SK-N-SH treated with all-trans-retinoic acid at 6 μM for 48 hours (cell line): ENCODE data around the gene FRYL.

Experiments
- ATAC-seq: fragments of 200-7000 bp; cut with Tn5 transposase; 3 replicates; pipeline ENCODE4 v1.9.1; 2020; ENCODE audit warnings: mild to moderate bottlenecking, moderate library complexity
- ARNTL ChIP-seq: fragments of 450-650 bp; formaldehyde crosslinking; IDR thresholded peaks from 2 replicates; pipeline ENCODE4 v1.5.0; 2020; ENCODE audit warnings: low read depth, mild to moderate bottlenecking, moderate library complexity, borderline replicate concordance
- BACH2 ChIP-seq: fragments of 250-450 bp; sonication (Bioruptor Pico); IDR thresholded peaks from 2 replicates; pipeline ENCODE4 v1.9.0; 2021; ENCODE audit warnings: mild to moderate bottlenecking, borderline replicate concordance
- CSDC2 ChIP-seq: fragments of 250-450 bp; sonication (Bioruptor Pico); IDR thresholded peaks from 2 replicates; pipeline ENCODE4 v1.5.0; 2020; ENCODE audit warnings: mild to moderate bottlenecking, moderate library complexity
- ESRRG ChIP-seq: fragments of 250-450 bp; sonication (Bioruptor Pico); IDR thresholded peaks from 2 replicates; pipeline ENCODE4 v1.6.1; 2021; ENCODE audit warnings: mild to moderate bottlenecking
- GLIS3 ChIP-seq: fragments of 250-450 bp; sonication (Bioruptor Pico); IDR thresholded peaks from 2 replicates; pipeline ENCODE4 v1.5.0; 2020; ENCODE audit warnings: mild to moderate bottlenecking, moderate library complexity
- ISL1 ChIP-seq: fragments of 250-450 bp; sonication (Bioruptor Pico); IDR thresholded peaks from 2 replicates; pipeline ENCODE4 v2.1.2; 2022; ENCODE audit warnings: mild to moderate bottlenecking, moderate library complexity
- PPARA ChIP-seq: fragments of 250-450 bp; sonication (Bioruptor Pico); IDR thresholded peaks from 2 replicates; pipeline ENCODE4 v1.5.0; 2020; ENCODE audit warnings: mild to moderate bottlenecking, borderline replicate concordance
- RARB ChIP-seq: fragments of 250-450 bp; sonication (Bioruptor Pico); IDR thresholded peaks from 2 replicates; pipeline ENCODE4 v1.8.0; 2021; ENCODE audit warnings: mild to moderate bottlenecking, moderate library complexity
- SNAI2 ChIP-seq: fragments of 250-450 bp; sonication (Bioruptor Pico); IDR thresholded peaks from 2 replicates; pipeline ENCODE4 v1.5.0; 2020; ENCODE audit warnings: mild to moderate bottlenecking, moderate library complexity
- TCF4 ChIP-seq: fragments of 250-450 bp; sonication (Bioruptor Pico); IDR thresholded peaks from 2 replicates; pipeline ENCODE4 v1.8.0; 2021; ENCODE audit warnings: mild to moderate bottlenecking, moderate library complexity, borderline replicate concordance
- ZC3H10 ChIP-seq: fragments of 250-450 bp; sonication (Bioruptor Pico); IDR thresholded peaks from 2 replicates; pipeline ENCODE4 v1.5.1; 2021; ENCODE audit warnings: mild to moderate bottlenecking, moderate library complexity
- ZFP3 ChIP-seq: fragments of 250-450 bp; sonication (Bioruptor Pico); IDR thresholded peaks from 2 replicates; pipeline ENCODE4 v1.5.0; 2020; ENCODE audit warnings: mild to moderate bottlenecking, moderate library complexity
- ZFP30 ChIP-seq: fragments of 450-650 bp; formaldehyde crosslinking; IDR thresholded peaks from 2 replicates; pipeline ENCODE4 v1.5.0; 2022; ENCODE audit warnings: mild to moderate bottlenecking, moderate library complexity
- ZNF565 ChIP-seq: fragments of 450-650 bp; formaldehyde crosslinking; conservative IDR thresholded peaks from 2 replicates; pipeline ENCODE4 v1.5.0; 2020; ENCODE audit warnings: low read depth, mild to moderate bottlenecking, moderate library complexity
- ZNF70 ChIP-seq: fragments of 450-650 bp; formaldehyde crosslinking; IDR thresholded peaks from 2 replicates; pipeline ENCODE4 v1.5.0; 2020; ENCODE audit warnings: mild to moderate bottlenecking, moderate library complexity
- ZNF8 ChIP-seq: fragments of 450-650 bp; formaldehyde crosslinking; IDR thresholded peaks from 2 replicates; pipeline ENCODE4 v1.5.0; 2020; ENCODE audit warnings: mild to moderate bottlenecking, moderate library complexity
- TF ChIP-seq, protein P1 (sequence below): fragments of 250-450 bp; sonication (Bioruptor Pico); IDR thresholded peaks from 2 replicates; pipeline ENCODE4 v1.8.0; 2020; ENCODE audit warnings: mild to moderate bottlenecking, moderate library complexity, borderline replicate concordance
- TF ChIP-seq, protein P2 (sequence below): fragments of 250-450 bp; sonication (Bioruptor Pico); IDR thresholded peaks from 2 replicates; pipeline ENCODE4 v1.8.0; 2021; ENCODE audit warnings: low read depth, mild to moderate bottlenecking, moderate library complexity, borderline replicate concordance
- TF ChIP-seq, protein P3 (sequence below): fragments of 250-450 bp; sonication (Bioruptor Pico); IDR thresholded peaks from 2 replicates; pipeline ENCODE4 v1.5.0; 2020; ENCODE audit warnings: mild to moderate bottlenecking, moderate library complexity
- TF ChIP-seq, protein P4 (sequence below): fragments of 250-450 bp; sonication (Bioruptor Pico); IDR thresholded peaks from 2 replicates; pipeline ENCODE4 v1.5.1; 2021; ENCODE audit warnings: mild to moderate bottlenecking, moderate library complexity

The FRYL gene

DNA sequence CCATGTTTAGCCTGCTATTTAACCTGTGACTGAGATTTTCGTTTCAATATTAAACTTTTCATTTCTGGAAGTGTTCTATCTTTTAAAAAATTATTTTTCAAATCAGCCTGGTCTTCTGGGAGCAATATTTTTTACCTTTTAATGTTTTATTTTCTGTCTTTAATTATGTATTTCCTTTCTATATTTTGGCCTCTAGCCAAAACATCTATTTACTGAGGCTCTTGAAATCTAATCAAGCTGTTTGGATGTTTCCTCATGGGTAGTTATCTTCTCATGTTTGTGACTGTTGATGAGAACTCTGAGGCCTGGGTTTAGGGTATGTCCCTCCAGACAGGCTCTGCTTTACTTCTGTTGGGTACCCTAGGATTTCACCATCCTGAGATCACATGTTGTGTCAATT lies 307.3 kb downstream of the FRYL start:
- TF ChIP-seq ZFP3 (CRISPR knock-in tag) (no peak), GLIS3 (CRISPR knock-in tag) (no peak), ARNTL (CRISPR knock-in tag) (no peak), ZNF8 (CRISPR knock-in tag) (no peak), SNAI2 (CRISPR knock-in tag) (no peak), BACH2 (CRISPR knock-in tag) (no peak), ZFP30 (CRISPR knock-in tag) (no peak), PPARA (CRISPR knock-in tag) (no peak), RARB (CRISPR knock-in tag) (no peak), ISL1 (no peak), ZC3H10 (CRISPR knock-in tag) (no peak)
- TF ChIP-seq, protein P1, sequence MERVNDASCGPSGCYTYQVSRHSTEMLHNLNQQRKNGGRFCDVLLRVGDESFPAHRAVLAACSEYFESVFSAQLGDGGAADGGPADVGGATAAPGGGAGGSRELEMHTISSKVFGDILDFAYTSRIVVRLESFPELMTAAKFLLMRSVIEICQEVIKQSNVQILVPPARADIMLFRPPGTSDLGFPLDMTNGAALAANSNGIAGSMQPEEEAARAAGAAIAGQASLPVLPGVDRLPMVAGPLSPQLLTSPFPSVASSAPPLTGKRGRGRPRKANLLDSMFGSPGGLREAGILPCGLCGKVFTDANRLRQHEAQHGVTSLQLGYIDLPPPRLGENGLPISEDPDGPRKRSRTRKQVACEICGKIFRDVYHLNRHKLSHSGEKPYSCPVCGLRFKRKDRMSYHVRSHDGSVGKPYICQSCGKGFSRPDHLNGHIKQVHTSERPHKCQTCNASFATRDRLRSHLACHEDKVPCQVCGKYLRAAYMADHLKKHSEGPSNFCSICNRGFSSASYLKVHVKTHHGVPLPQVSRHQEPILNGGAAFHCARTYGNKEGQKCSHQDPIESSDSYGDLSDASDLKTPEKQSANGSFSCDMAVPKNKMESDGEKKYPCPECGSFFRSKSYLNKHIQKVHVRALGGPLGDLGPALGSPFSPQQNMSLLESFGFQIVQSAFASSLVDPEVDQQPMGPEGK = no peak
- TF ChIP-seq, protein P2, sequence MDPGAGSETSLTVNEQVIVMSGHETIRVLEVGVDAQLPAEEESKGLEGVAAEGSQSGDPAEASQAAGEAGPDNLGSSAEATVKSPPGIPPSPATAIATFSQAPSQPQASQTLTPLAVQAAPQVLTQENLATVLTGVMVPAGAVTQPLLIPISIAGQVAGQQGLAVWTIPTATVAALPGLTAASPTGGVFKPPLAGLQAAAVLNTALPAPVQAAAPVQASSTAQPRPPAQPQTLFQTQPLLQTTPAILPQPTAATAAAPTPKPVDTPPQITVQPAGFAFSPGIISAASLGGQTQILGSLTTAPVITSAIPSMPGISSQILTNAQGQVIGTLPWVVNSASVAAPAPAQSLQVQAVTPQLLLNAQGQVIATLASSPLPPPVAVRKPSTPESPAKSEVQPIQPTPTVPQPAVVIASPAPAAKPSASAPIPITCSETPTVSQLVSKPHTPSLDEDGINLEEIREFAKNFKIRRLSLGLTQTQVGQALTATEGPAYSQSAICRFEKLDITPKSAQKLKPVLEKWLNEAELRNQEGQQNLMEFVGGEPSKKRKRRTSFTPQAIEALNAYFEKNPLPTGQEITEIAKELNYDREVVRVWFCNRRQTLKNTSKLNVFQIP (CRISPR knock-in tag) = no peak

DNA sequence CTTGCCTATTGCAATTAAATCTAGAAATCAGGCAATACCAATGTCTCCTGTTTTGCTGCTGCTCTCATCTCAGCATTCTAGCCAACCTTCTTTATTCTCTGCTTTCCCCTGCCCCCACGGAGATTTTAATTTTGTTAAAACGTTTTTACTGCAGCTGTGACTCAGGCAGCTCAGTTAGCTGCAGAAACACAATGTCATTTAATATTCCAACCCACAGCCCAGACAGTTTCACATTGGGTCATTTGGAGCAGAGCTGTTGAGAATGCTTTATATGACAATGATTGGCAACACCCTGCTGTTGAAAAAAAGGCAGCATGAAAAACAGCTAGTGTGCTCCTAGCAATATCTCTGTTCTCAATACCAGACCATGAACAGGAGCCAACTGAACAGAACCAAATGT lies 309.5 kb downstream of the FRYL start:
- peak; percentile 76 for ATAC-seq
- TF ChIP-seq ESRRG = no peak
- no peak for TF ChIP-seq TCF4 (CRISPR knock-in tag)
- TF ChIP-seq BACH2 (CRISPR knock-in tag) = no peak
- TF ChIP-seq GLIS3 (CRISPR knock-in tag) = no peak
- no peak for TF ChIP-seq RARB (CRISPR knock-in tag)
- TF ChIP-seq ZNF565 (CRISPR knock-in tag) = no peak
- no peak for TF ChIP-seq ZNF70 (CRISPR knock-in tag)
- TF ChIP-seq ZC3H10 (CRISPR knock-in tag) = no peak
- TF ChIP-seq PPARA (CRISPR knock-in tag) = no peak
- TF ChIP-seq, protein P3, sequence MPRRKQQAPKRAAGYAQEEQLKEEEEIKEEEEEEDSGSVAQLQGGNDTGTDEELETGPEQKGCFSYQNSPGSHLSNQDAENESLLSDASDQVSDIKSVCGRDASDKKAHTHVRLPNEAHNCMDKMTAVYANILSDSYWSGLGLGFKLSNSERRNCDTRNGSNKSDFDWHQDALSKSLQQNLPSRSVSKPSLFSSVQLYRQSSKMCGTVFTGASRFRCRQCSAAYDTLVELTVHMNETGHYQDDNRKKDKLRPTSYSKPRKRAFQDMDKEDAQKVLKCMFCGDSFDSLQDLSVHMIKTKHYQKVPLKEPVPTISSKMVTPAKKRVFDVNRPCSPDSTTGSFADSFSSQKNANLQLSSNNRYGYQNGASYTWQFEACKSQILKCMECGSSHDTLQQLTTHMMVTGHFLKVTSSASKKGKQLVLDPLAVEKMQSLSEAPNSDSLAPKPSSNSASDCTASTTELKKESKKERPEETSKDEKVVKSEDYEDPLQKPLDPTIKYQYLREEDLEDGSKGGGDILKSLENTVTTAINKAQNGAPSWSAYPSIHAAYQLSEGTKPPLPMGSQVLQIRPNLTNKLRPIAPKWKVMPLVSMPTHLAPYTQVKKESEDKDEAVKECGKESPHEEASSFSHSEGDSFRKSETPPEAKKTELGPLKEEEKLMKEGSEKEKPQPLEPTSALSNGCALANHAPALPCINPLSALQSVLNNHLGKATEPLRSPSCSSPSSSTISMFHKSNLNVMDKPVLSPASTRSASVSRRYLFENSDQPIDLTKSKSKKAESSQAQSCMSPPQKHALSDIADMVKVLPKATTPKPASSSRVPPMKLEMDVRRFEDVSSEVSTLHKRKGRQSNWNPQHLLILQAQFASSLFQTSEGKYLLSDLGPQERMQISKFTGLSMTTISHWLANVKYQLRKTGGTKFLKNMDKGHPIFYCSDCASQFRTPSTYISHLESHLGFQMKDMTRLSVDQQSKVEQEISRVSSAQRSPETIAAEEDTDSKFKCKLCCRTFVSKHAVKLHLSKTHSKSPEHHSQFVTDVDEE (CRISPR knock-in tag) = no peak
- TF ChIP-seq, protein P2 (CRISPR knock-in tag) = no peak
- no peak for TF ChIP-seq ZNF8 (CRISPR knock-in tag)
- no peak for TF ChIP-seq ZFP30 (CRISPR knock-in tag)

More for the DNA sequence above, 307.3 kb downstream of the FRYL start:
- ATAC-seq = no peak

DNA sequence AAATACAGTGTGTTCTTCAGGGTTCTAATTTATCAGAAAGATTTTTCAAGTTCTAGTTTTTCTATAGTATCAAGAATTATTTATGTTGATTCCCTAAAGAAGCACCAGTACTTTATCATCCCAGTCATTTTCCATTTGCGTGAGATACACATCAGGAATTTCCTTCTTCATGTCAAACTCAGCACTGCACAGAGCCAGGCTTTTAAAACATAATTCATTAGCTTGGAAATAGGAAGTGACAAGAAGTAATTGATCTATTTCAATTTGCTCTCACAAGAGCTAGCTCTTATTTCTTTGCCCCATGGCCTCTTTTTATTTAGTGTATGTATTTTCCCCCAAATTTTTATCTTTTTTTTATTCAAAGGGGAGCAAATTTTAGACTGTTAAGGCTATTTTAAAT lies 309.9 kb downstream of the FRYL start:
- ATAC-seq = peak; percentile 48
- TF ChIP-seq CSDC2 (no peak), ISL1 (peak; percentile 60)
- TF ChIP-seq, protein P4, sequence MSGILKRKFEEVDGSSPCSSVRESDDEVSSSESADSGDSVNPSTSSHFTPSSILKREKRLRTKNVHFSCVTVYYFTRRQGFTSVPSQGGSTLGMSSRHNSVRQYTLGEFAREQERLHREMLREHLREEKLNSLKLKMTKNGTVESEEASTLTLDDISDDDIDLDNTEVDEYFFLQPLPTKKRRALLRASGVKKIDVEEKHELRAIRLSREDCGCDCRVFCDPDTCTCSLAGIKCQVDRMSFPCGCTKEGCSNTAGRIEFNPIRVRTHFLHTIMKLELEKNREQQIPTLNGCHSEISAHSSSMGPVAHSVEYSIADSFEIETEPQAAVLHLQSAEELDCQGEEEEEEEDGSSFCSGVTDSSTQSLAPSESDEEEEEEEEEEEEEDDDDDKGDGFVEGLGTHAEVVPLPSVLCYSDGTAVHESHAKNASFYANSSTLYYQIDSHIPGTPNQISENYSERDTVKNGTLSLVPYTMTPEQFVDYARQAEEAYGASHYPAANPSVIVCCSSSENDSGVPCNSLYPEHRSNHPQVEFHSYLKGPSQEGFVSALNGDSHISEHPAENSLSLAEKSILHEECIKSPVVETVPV (CRISPR knock-in tag) = no peak
